HepG2 (cell line): ENCODE data around the gene PSMA7. TPM values are rescaled to one million over a fixed set of nuclear protein-coding genes. Genes with fewer than 3 reads are reported as not detected.

Source experiments
- ATF7 ChIP-seq, 2 experiments: fragments of 450-650 bp in 1 of 2; sonication (generic) in 1 of 2; formaldehyde crosslinking in 1 of 2; IDR thresholded peaks; 2 replicates each; pipeline versions ENCODE4 v1.4.0 to v1.6.1; 2016 to 2020; ENCODE audit warnings: antibody characterized with exemption in 1 of 2, mild to moderate bottlenecking in 1 of 2, missing genetic modification reagents in 1 of 2
- EEA1 ChIP-seq: sonication (generic); formaldehyde crosslinking; IDR thresholded peaks from 2 replicates; pipeline ENCODE4 v1.5.1; 2020; ENCODE audit warnings: mild to moderate bottlenecking, missing genetic modification reagents, borderline replicate concordance
- RBM22 ChIP-seq: fragments of 200-400 bp; formaldehyde crosslinking; optimal IDR thresholded peaks from 2 replicates; pipeline ENCODE3; 2017; ENCODE audit warnings: mild to moderate bottlenecking, low read length, moderate library complexity
- TEAD2 ChIP-seq: sonication (generic); formaldehyde crosslinking; IDR thresholded peaks from 2 replicates; pipeline ENCODE4 v1.9.0; 2021; ENCODE audit warnings: missing genetic modification reagents
- TGIF2 ChIP-seq: IDR thresholded peaks from 2 replicates; pipeline ENCODE4 v1.6.1; 2016; ENCODE audit warnings: control low read depth, missing compliant biosample characterization
- ZBTB21 ChIP-seq: sonication (generic); formaldehyde crosslinking; IDR thresholded peaks from 2 replicates; pipeline ENCODE4 v1.4.0; 2020; ENCODE audit warnings: missing genetic modification reagents
- ZFP62 ChIP-seq: sonication (generic); formaldehyde crosslinking; IDR thresholded peaks from 2 replicates; pipeline ENCODE4 v1.4.0; 2020; ENCODE audit warnings: missing genetic modification reagents
- ZMYM4 ChIP-seq: sonication (generic); formaldehyde crosslinking; IDR thresholded peaks from 2 replicates; pipeline ENCODE4 v1.8.1; 2023; ENCODE audit warnings: mild to moderate bottlenecking, missing genetic modification reagents
- ZNF34 ChIP-seq: sonication (generic); formaldehyde crosslinking; IDR thresholded peaks from 2 replicates; pipeline ENCODE4 v1.4.0; 2020; ENCODE audit warnings: mild to moderate bottlenecking, missing genetic modification reagents, borderline replicate concordance
- ZNF430 ChIP-seq: sonication (generic); formaldehyde crosslinking; IDR thresholded peaks from 2 replicates; pipeline ENCODE4 v1.9.0; 2021; ENCODE audit warnings: mild to moderate bottlenecking, missing genetic modification reagents
- ZNF674 ChIP-seq: sonication (generic); formaldehyde crosslinking; IDR thresholded peaks from 2 replicates; pipeline ENCODE4 v1.5.0; 2020; ENCODE audit warnings: low read depth, mild to moderate bottlenecking, missing genetic modification reagents
- polyA plus RNA-seq, 8 experiments: library from polyadenylated mRNA; depleted of rRNA in 3 of 8; stranded (reverse) in 7 of 8; unstranded in 1 of 8; fragments of >200 nt; fragmentation: Illumina TruSeq in 4 of 8; extraction: Trizol in 4 of 8; gene quantifications; 2 replicates each; pipeline versions ENCODE4 v1.2.1 to v1.2.3, GENCODE V29; 2011 to 2016; ENCODE audit warnings: low read depth in 4 of 8, missing spikeins in 1 of 8, mixed read lengths in 1 of 8; ENCODE audit not compliant: insufficient read depth in 1 of 8
- total RNA-seq, 5 experiments: library from RNA; depleted of rRNA; stranded (reverse); fragments of >200 nt; fragmentation: Illumina TruSeq; extraction: Trizol; gene quantifications; 2 replicates each; pipeline ENCODE4 v1.2.3, GENCODE V29; 2016; ENCODE audit warnings: low read depth in 1 of 5
- TF ChIP-seq, protein P1 (sequence below): sonication (generic); formaldehyde crosslinking; IDR thresholded peaks from 2 replicates; pipeline ENCODE4 v1.8.0; 2022; ENCODE audit warnings: missing genetic modification reagents, mild to moderate bottlenecking, borderline replicate concordance
- TF ChIP-seq, protein P2 (sequence below): sonication (generic); formaldehyde crosslinking; IDR thresholded peaks from 2 replicates; pipeline ENCODE4 v1.5.0; 2020; ENCODE audit warnings: mild to moderate bottlenecking, missing genetic modification reagents
- TF ChIP-seq, protein P3 (sequence below): sonication (generic); formaldehyde crosslinking; conservative IDR thresholded peaks from 2 replicates; pipeline ENCODE4 v1.8.0; 2022; ENCODE audit warnings: mild to moderate bottlenecking, moderate library complexity, missing genetic modification reagents
- TF ChIP-seq, protein P4 (sequence below), 2 experiments: sonication (generic) in 1 of 2; formaldehyde crosslinking in 1 of 2; IDR thresholded peaks; 2 replicates each; pipeline versions ENCODE4 v1.4.0 to v1.6.1; 2016 to 2020; ENCODE audit warnings: borderline replicate concordance in 1 of 2, low read depth in 1 of 2, mild to moderate bottlenecking in 1 of 2, missing genetic modification reagents in 1 of 2
- TF ChIP-seq, protein P5 (sequence below): sonication (generic); formaldehyde crosslinking; IDR thresholded peaks from 2 replicates; pipeline ENCODE4 v1.4.0; 2020; ENCODE audit warnings: missing genetic modification reagents

The PSMA7 gene
- total and polyA plus RNA-seq, 2 of the 13 experiments (the other 11 are each of a cell fraction or from before 2014, with no cell fraction given): 531 to 631 TPM

GRCh38 chr20:62138912-62139311 lies 4.3 kb downstream of the PSMA7 start (continued):
- no peak for TF ChIP-seq TGIF2 (CRISPR knock-in tag)
- no peak for TF ChIP-seq ZNF674 (CRISPR knock-in tag)
- TF ChIP-seq RBM22: peak; percentile 57
- TF ChIP-seq, protein P1, sequence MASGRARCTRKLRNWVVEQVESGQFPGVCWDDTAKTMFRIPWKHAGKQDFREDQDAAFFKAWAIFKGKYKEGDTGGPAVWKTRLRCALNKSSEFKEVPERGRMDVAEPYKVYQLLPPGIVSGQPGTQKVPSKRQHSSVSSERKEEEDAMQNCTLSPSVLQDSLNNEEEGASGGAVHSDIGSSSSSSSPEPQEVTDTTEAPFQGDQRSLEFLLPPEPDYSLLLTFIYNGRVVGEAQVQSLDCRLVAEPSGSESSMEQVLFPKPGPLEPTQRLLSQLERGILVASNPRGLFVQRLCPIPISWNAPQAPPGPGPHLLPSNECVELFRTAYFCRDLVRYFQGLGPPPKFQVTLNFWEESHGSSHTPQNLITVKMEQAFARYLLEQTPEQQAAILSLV: 0 out of 2 replicates have a peak, but pooled peaks have one; percentile 18
- no peak for TF ChIP-seq ATF7 (IDR thresholded peaks at IDR 0.05)
- no peak for TF ChIP-seq ATF7 (CRISPR knock-in tag; IDR thresholded peaks at IDR 0.05)
- no peak for TF ChIP-seq ZNF430 (CRISPR knock-in tag)
- TF ChIP-seq ZFP62 (CRISPR knock-in tag): no peak
- TF ChIP-seq TEAD2 (CRISPR knock-in tag): no peak
- no peak for TF ChIP-seq ZNF34
- TF ChIP-seq, protein P2, sequence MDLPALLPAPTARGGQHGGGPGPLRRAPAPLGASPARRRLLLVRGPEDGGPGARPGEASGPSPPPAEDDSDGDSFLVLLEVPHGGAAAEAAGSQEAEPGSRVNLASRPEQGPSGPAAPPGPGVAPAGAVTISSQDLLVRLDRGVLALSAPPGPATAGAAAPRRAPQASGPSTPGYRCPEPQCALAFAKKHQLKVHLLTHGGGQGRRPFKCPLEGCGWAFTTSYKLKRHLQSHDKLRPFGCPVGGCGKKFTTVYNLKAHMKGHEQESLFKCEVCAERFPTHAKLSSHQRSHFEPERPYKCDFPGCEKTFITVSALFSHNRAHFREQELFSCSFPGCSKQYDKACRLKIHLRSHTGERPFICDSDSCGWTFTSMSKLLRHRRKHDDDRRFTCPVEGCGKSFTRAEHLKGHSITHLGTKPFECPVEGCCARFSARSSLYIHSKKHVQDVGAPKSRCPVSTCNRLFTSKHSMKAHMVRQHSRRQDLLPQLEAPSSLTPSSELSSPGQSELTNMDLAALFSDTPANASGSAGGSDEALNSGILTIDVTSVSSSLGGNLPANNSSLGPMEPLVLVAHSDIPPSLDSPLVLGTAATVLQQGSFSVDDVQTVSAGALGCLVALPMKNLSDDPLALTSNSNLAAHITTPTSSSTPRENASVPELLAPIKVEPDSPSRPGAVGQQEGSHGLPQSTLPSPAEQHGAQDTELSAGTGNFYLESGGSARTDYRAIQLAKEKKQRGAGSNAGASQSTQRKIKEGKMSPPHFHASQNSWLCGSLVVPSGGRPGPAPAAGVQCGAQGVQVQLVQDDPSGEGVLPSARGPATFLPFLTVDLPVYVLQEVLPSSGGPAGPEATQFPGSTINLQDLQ (CRISPR knock-in tag): 0 out of 2 replicates have a peak, but pooled peaks have one; percentile 57
- TF ChIP-seq ZBTB21 (CRISPR knock-in tag): no peak
- TF ChIP-seq, protein P3, sequence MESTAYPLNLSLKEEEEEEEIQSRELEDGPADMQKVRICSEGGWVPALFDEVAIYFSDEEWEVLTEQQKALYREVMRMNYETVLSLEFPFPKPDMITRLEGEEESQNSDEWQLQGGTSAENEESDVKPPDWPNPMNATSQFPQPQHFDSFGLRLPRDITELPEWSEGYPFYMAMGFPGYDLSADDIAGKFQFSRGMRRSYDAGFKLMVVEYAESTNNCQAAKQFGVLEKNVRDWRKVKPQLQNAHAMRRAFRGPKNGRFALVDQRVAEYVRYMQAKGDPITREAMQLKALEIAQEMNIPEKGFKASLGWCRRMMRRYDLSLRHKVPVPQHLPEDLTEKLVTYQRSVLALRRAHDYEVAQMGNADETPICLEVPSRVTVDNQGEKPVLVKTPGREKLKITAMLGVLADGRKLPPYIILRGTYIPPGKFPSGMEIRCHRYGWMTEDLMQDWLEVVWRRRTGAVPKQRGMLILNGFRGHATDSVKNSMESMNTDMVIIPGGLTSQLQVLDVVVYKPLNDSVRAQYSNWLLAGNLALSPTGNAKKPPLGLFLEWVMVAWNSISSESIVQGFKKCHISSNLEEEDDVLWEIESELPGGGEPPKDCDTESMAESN: no peak
- TF ChIP-seq, protein P4, sequence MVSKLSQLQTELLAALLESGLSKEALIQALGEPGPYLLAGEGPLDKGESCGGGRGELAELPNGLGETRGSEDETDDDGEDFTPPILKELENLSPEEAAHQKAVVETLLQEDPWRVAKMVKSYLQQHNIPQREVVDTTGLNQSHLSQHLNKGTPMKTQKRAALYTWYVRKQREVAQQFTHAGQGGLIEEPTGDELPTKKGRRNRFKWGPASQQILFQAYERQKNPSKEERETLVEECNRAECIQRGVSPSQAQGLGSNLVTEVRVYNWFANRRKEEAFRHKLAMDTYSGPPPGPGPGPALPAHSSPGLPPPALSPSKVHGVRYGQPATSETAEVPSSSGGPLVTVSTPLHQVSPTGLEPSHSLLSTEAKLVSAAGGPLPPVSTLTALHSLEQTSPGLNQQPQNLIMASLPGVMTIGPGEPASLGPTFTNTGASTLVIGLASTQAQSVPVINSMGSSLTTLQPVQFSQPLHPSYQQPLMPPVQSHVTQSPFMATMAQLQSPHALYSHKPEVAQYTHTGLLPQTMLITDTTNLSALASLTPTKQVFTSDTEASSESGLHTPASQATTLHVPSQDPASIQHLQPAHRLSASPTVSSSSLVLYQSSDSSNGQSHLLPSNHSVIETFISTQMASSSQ (IDR thresholded peaks at IDR 0.05; ENCODE audit: low read depth): no peak
- TF ChIP-seq, protein P4 (CRISPR knock-in tag; IDR thresholded peaks at IDR 0.05; ENCODE audit: borderline replicate concordance): no peak
- TF ChIP-seq, protein P5, sequence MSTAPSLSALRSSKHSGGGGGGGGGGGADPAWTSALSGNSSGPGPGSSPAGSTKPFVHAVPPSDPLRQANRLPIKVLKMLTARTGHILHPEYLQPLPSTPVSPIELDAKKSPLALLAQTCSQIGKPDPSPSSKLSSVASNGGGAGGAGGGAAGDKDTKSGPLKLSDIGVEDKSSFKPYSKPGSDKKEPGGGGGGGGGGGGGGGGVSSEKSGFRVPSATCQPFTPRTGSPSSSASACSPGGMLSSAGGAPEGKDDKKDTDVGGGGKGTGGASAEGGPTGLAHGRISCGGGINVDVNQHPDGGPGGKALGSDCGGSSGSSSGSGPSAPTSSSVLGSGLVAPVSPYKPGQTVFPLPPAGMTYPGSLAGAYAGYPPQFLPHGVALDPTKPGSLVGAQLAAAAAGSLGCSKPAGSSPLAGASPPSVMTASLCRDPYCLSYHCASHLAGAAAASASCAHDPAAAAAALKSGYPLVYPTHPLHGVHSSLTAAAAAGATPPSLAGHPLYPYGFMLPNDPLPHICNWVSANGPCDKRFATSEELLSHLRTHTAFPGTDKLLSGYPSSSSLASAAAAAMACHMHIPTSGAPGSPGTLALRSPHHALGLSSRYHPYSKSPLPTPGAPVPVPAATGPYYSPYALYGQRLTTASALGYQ (CRISPR knock-in tag): no peak
- no peak for TF ChIP-seq ZMYM4 (CRISPR knock-in tag)
- TF ChIP-seq EEA1 (CRISPR knock-in tag): no peak
